WTC11 (cell line): ENCODE measurements around the gene R3HDML. TPM values are rescaled to one million over a fixed set of nuclear protein-coding genes. Genes with fewer than 3 reads are reported as not detected.

Source experiments
- ATAC-seq: fragments of 200-7000 bp; cut with Tn5 transposase; 2 replicates; pipeline ENCODE4 v1.10.0; 2021; ENCODE audit warnings: mild to moderate bottlenecking, moderate library complexity
- CTCF ChIA-PET: fragments of 300-600 bp; sonication (Branson Sonifier 250); formaldehyde crosslinking; loops from one replicate; lab custom pipeline; 2021; ENCODE audit warnings: antibody characterized with exemption; lab: Charles Lee
- POLR2A ChIA-PET: fragments of 350-600 bp; sonication (Branson Sonifier 250); formaldehyde crosslinking; loops from one replicate; lab custom pipeline; 2021; ENCODE audit warnings: antibody characterized with exemption; lab: Charles Lee
- DNase-seq: peaks from one replicate; pipeline ENCODE4 v3.0.0; 2021; ENCODE audit warnings: low spot score
- H3K27ac Mint-ChIP-seq: 2 replicates; pipeline ENCODE4 v1.8.0; 2021; ENCODE audit warnings: mixed read lengths
- H3K27me3 Mint-ChIP-seq: 2 replicates; pipeline ENCODE4 v1.8.0; 2021; ENCODE audit warnings: low read depth, mild to moderate bottlenecking, moderate library complexity, mixed read lengths
- H3K36me3 Mint-ChIP-seq: 2 replicates; pipeline ENCODE4 v1.8.0; 2021; ENCODE audit warnings: mixed read lengths
- H3K4me1 Mint-ChIP-seq: 2 replicates; pipeline ENCODE4 v1.8.0; 2022; ENCODE audit warnings: mixed read lengths
- H3K4me3 Mint-ChIP-seq: 2 replicates; pipeline ENCODE4 v1.8.0; 2021; ENCODE audit warnings: mild to moderate bottlenecking, moderate library complexity, mixed read lengths
- H3K9me3 Mint-ChIP-seq: 2 replicates; pipeline ENCODE4 v1.8.0; 2021; ENCODE audit warnings: mixed read lengths
- CREB1 ChIP-seq: sonication (generic); formaldehyde crosslinking; IDR thresholded peaks from 2 replicates; pipeline ENCODE4 v1.8.0; 2023; ENCODE audit warnings: mild to moderate bottlenecking, missing genetic modification reagents
- FOXJ3 ChIP-seq: sonication (generic); formaldehyde crosslinking; IDR thresholded peaks from 2 replicates; pipeline ENCODE4 v1.9.0; 2021; ENCODE audit warnings: missing genetic modification reagents, mild to moderate bottlenecking, borderline replicate concordance
- FOXP1 ChIP-seq: sonication (generic); formaldehyde crosslinking; IDR thresholded peaks from 2 replicates; pipeline ENCODE4 v1.8.0; 2022; ENCODE audit warnings: missing genetic modification reagents, mild to moderate bottlenecking, moderate library complexity, borderline replicate concordance
- GABPB1 ChIP-seq: sonication (generic); formaldehyde crosslinking; IDR thresholded peaks from 2 replicates; pipeline ENCODE4 v1.8.1; 2023; ENCODE audit warnings: mild to moderate bottlenecking, missing genetic modification reagents
- JUN ChIP-seq: sonication (generic); formaldehyde crosslinking; IDR thresholded peaks from 2 replicates; pipeline ENCODE4 v1.8.0; 2023; ENCODE audit warnings: mild to moderate bottlenecking, missing genetic modification reagents
- NR1H2 ChIP-seq: sonication (generic); formaldehyde crosslinking; IDR thresholded peaks from 2 replicates; pipeline ENCODE4 v1.9.0; 2021; ENCODE audit warnings: mild to moderate bottlenecking, moderate library complexity, missing genetic modification reagents
- SMAD4 ChIP-seq: sonication (generic); formaldehyde crosslinking; IDR thresholded peaks from 2 replicates; pipeline ENCODE4 v1.8.0; 2022; ENCODE audit warnings: mild to moderate bottlenecking, missing genetic modification reagents
- SP1 ChIP-seq: sonication (generic); formaldehyde crosslinking; conservative IDR thresholded peaks from 2 replicates; pipeline ENCODE4 v1.8.1; 2022; ENCODE audit warnings: missing genetic modification reagents
- ZNF121 ChIP-seq: sonication (generic); formaldehyde crosslinking; IDR thresholded peaks from 2 replicates; pipeline ENCODE4 v1.8.0; 2023; ENCODE audit warnings: missing genetic modification reagents
- ZNF219 ChIP-seq: sonication (generic); formaldehyde crosslinking; IDR thresholded peaks from 2 replicates; pipeline ENCODE4 v1.8.0; 2023; ENCODE audit warnings: missing genetic modification reagents, mild to moderate bottlenecking, borderline replicate concordance
- ZNF423 ChIP-seq: fragments of 250-450 bp; sonication (Bioruptor Pico); IDR thresholded peaks from 2 replicates; pipeline ENCODE4 v2.1.2; 2022; ENCODE audit warnings: mild to moderate bottlenecking, moderate library complexity
- total RNA-seq: library from RNA; stranded (reverse); gene quantifications from 3 replicates; pipeline ENCODE4 v1.2.3, GENCODE V29; 2021
- TF ChIP-seq, protein P1 (sequence below): sonication (generic); formaldehyde crosslinking; IDR thresholded peaks from 2 replicates; pipeline ENCODE4 v1.8.1; 2023; ENCODE audit warnings: mild to moderate bottlenecking, moderate library complexity, missing genetic modification reagents
- TF ChIP-seq, protein P2 (sequence below): sonication (generic); formaldehyde crosslinking; IDR thresholded peaks from 2 replicates; pipeline ENCODE4 v1.8.1; 2022; ENCODE audit warnings: mild to moderate bottlenecking, moderate library complexity, missing genetic modification reagents
- TF ChIP-seq, protein P3 (sequence below): sonication (generic); formaldehyde crosslinking; IDR thresholded peaks from 2 replicates; pipeline ENCODE4 v1.8.0; 2022; ENCODE audit warnings: missing genetic modification reagents
- TF ChIP-seq, protein P4 (sequence below): fragments of 250-450 bp; sonication (Bioruptor Pico); IDR thresholded peaks from 2 replicates; pipeline ENCODE4 v1.9.0; 2021; ENCODE audit warnings: moderate library complexity, mild to moderate bottlenecking, inconsistent platforms, borderline replicate concordance
- TF ChIP-seq, protein P5 (sequence below): fragments of 250-450 bp; sonication (Bioruptor Pico); conservative IDR thresholded peaks from 2 replicates; pipeline ENCODE4 v1.9.0; 2021; ENCODE audit warnings: mild to moderate bottlenecking
- TF ChIP-seq, protein P6 (sequence below): sonication (generic); formaldehyde crosslinking; IDR thresholded peaks from 2 replicates; pipeline ENCODE4 v1.8.1; 2023; ENCODE audit warnings: mild to moderate bottlenecking, missing genetic modification reagents
- TF ChIP-seq, protein P7 (sequence below): fragments of 250-450 bp; sonication (Bioruptor Pico); IDR thresholded peaks from 2 replicates; pipeline ENCODE4 v1.9.0; 2021; ENCODE audit warnings: mild to moderate bottlenecking
- TF ChIP-seq, protein P8 (sequence below): fragments of 250-450 bp; sonication (Bioruptor Pico); IDR thresholded peaks from 2 replicates; pipeline ENCODE4 v1.9.0; 2021; ENCODE audit warnings: mild to moderate bottlenecking, borderline replicate concordance

The R3HDML gene
- total RNA-seq, 1 experiment from 2014 or later: not detected

DNA sequence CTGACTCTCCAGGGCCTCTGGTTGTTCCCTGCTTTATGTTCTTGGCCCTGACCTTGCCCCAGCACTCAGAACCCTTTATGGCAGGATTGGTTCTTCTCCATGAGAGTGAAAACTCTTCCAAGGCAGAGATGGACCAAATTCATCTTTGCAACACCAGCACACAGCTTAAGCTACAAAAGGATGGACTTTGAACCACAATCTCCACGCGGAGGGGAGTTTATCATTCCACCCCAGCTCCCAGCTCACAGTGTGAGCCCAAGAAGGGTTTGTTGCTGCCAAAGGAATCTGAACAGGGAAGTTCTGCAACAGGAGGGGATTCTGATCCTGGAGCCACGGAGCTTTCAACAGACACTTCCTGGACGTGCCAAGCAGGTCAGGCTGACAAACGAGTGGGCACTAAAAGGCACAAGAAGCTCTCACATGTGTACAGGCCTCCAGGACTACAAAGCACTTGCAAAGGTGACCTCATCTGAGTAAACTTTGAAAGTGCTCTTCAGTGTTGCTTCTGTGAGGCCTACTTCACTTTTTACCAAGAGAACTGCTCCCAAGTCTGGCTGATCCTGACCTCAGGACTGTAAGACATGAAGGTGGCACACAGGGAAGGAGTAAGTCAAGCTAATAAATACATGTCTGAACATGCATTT, 34.7 kb upstream of the R3HDML start:
- H3K9me3 Mint-ChIP-seq: no peaks in the 10 kb centered on the region
- H3K27me3 Mint-ChIP-seq: no peaks in the 10 kb centered on the region; the same call in 1 of the 2 replicates
- H3K36me3 Mint-ChIP-seq: no peaks in the 10 kb centered on the region
- no peak overlapping the region for H3K27ac Mint-ChIP-seq
- DNase-seq (no peak), ATAC-seq (no peak)
- H3K4me1 Mint-ChIP-seq: no peaks in the 10 kb centered on the region
- POLR2A ChIA-PET: no interaction called here
- no peak for TF ChIP-seq NR1H2
- no peak for TF ChIP-seq ZNF219 (CRISPR knock-in tag)
- TF ChIP-seq, protein P1, sequence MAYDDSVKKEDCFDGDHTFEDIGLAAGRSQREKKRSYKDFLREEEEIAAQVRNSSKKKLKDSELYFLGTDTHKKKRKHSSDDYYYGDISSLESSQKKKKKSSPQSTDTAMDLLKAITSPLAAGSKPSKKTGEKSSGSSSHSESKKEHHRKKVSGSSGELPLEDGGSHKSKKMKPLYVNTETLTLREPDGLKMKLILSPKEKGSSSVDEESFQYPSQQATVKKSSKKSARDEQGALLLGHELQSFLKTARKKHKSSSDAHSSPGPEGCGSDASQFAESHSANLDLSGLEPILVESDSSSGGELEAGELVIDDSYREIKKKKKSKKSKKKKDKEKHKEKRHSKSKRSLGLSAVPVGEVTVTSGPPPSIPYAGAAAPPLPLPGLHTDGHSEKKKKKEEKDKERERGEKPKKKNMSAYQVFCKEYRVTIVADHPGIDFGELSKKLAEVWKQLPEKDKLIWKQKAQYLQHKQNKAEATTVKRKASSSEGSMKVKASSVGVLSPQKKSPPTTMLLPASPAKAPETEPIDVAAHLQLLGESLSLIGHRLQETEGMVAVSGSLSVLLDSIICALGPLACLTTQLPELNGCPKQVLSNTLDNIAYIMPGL: no peak
- TF ChIP-seq GABPB1 (CRISPR knock-in tag): peak; percentile 44; the same call in 1 of the 2 replicates
- CTCF ChIA-PET: no interaction called here
- no peak overlapping the region for H3K4me3 Mint-ChIP-seq

DNA sequence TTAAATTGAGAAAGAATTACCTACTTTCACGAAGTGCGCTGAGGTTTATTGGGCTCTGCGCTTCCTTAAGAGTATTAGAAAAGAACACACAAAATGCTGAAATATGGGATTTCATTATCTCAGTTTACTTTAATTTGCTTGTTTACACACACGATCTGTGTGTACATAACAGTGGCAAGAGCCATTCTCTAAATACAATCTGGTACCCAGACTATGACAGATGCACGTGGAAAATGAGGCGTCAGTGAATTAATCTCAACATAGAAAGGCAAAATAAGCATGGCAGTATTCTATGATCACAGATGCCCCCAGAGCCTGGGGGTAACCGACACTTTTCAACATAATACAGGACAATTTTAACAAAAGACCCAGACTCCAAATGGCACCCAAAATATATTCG, 34.1 kb upstream of the R3HDML start:
- no peaks in the 10 kb centered on the region for H3K4me1 Mint-ChIP-seq
- TF ChIP-seq, protein P2, sequence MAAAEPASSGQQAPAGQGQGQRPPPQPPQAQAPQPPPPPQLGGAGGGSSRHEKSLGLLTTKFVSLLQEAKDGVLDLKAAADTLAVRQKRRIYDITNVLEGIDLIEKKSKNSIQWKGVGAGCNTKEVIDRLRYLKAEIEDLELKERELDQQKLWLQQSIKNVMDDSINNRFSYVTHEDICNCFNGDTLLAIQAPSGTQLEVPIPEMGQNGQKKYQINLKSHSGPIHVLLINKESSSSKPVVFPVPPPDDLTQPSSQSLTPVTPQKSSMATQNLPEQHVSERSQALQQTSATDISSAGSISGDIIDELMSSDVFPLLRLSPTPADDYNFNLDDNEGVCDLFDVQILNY (CRISPR knock-in tag): no peak
- TF ChIP-seq CREB1 (CRISPR knock-in tag) (no peak), ZNF423 (CRISPR knock-in tag) (no peak), FOXP1 (CRISPR knock-in tag) (no peak), SP1 (CRISPR knock-in tag) (no peak), FOXJ3 (CRISPR knock-in tag) (no peak), SMAD4 (no peak), JUN (CRISPR knock-in tag) (no peak), ZNF121 (no peak)
- TF ChIP-seq, protein P3, sequence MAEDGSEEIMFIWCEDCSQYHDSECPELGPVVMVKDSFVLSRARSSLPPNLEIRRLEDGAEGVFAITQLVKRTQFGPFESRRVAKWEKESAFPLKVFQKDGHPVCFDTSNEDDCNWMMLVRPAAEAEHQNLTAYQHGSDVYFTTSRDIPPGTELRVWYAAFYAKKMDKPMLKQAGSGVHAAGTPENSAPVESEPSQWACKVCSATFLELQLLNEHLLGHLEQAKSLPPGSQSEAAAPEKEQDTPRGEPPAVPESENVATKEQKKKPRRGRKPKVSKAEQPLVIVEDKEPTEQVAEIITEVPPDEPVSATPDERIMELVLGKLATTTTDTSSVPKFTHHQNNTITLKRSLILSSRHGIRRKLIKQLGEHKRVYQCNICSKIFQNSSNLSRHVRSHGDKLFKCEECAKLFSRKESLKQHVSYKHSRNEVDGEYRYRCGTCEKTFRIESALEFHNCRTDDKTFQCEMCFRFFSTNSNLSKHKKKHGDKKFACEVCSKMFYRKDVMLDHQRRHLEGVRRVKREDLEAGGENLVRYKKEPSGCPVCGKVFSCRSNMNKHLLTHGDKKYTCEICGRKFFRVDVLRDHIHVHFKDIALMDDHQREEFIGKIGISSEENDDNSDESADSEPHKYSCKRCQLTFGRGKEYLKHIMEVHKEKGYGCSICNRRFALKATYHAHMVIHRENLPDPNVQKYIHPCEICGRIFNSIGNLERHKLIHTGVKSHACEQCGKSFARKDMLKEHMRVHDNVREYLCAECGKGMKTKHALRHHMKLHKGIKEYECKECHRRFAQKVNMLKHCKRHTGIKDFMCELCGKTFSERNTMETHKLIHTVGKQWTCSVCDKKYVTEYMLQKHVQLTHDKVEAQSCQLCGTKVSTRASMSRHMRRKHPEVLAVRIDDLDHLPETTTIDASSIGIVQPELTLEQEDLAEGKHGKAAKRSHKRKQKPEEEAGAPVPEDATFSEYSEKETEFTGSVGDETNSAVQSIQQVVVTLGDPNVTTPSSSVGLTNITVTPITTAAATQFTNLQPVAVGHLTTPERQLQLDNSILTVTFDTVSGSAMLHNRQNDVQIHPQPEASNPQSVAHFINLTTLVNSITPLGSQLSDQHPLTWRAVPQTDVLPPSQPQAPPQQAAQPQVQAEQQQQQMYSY (CRISPR knock-in tag): no peak
- TF ChIP-seq, protein P4, sequence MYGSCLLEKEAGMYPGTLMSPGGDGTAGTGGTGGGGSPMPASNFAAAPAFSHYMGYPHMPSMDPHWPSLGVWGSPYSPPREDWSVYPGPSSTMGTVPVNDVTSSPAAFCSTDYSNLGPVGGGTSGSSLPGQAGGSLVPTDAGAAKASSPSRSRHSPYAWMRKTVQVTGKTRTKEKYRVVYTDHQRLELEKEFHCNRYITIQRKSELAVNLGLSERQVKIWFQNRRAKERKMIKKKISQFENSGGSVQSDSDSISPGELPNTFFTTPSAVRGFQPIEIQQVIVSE (CRISPR knock-in tag): no peak
- TF ChIP-seq, protein P5, sequence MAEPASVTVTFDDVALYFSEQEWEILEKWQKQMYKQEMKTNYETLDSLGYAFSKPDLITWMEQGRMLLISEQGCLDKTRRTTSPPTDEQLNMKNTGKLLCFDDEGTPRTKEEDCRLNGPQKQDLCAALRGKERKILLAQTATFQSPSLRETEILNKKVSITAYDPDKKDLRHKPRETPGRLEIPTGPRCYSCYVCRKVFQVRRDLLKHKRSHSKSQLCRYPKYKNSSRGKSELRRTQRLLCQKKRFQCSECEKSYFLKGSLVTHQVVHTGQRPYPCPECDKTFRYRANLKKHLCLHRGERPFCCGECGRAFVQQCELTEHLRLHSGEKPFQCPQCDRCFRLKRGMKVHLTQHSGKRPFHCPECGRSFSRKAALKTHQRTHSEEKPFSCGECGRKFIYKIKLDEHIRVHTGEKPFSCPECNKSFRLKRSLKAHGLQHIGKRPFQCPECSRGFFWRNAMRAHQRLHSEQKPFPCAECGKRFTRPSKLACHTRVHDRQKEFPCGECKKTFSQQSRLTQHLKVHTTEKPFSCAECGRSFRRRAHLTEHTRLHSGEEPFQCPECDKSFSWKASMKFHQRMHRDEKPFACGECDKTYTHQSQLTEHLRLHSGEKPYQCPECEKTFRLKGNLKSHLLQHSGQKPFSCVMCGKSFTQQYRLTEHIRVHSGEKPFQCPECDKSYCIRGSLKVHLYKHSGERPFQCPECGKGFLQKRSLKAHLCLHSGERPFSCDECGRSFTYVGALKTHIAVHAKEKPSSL (CRISPR knock-in tag): no peak
- TF ChIP-seq, protein P6, sequence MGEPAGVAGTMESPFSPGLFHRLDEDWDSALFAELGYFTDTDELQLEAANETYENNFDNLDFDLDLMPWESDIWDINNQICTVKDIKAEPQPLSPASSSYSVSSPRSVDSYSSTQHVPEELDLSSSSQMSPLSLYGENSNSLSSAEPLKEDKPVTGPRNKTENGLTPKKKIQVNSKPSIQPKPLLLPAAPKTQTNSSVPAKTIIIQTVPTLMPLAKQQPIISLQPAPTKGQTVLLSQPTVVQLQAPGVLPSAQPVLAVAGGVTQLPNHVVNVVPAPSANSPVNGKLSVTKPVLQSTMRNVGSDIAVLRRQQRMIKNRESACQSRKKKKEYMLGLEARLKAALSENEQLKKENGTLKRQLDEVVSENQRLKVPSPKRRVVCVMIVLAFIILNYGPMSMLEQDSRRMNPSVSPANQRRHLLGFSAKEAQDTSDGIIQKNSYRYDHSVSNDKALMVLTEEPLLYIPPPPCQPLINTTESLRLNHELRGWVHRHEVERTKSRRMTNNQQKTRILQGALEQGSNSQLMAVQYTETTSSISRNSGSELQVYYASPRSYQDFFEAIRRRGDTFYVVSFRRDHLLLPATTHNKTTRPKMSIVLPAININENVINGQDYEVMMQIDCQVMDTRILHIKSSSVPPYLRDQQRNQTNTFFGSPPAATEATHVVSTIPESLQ: no peak
- TF ChIP-seq, protein P7, sequence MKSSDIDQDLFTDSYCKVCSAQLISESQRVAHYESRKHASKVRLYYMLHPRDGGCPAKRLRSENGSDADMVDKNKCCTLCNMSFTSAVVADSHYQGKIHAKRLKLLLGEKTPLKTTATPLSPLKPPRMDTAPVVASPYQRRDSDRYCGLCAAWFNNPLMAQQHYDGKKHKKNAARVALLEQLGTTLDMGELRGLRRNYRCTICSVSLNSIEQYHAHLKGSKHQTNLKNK (CRISPR knock-in tag): no peak
- TF ChIP-seq, protein P8, sequence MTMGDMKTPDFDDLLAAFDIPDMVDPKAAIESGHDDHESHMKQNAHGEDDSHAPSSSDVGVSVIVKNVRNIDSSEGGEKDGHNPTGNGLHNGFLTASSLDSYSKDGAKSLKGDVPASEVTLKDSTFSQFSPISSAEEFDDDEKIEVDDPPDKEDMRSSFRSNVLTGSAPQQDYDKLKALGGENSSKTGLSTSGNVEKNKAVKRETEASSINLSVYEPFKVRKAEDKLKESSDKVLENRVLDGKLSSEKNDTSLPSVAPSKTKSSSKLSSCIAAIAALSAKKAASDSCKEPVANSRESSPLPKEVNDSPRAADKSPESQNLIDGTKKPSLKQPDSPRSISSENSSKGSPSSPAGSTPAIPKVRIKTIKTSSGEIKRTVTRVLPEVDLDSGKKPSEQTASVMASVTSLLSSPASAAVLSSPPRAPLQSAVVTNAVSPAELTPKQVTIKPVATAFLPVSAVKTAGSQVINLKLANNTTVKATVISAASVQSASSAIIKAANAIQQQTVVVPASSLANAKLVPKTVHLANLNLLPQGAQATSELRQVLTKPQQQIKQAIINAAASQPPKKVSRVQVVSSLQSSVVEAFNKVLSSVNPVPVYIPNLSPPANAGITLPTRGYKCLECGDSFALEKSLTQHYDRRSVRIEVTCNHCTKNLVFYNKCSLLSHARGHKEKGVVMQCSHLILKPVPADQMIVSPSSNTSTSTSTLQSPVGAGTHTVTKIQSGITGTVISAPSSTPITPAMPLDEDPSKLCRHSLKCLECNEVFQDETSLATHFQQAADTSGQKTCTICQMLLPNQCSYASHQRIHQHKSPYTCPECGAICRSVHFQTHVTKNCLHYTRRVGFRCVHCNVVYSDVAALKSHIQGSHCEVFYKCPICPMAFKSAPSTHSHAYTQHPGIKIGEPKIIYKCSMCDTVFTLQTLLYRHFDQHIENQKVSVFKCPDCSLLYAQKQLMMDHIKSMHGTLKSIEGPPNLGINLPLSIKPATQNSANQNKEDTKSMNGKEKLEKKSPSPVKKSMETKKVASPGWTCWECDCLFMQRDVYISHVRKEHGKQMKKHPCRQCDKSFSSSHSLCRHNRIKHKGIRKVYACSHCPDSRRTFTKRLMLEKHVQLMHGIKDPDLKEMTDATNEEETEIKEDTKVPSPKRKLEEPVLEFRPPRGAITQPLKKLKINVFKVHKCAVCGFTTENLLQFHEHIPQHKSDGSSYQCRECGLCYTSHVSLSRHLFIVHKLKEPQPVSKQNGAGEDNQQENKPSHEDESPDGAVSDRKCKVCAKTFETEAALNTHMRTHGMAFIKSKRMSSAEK (CRISPR knock-in tag): no peak

More for the DNA sequence above, 34.1 kb upstream of the R3HDML start:
- ChIA-PET POLR2A (no interaction called here), CTCF (no interaction called here)
- Mint-ChIP-seq H3K4me3 (no peak overlapping the region), H3K9me3 (no peaks in the 10 kb centered on the region), H3K27me3 (no peaks in the 10 kb centered on the region; the same call in 1 of the 2 replicates), H3K36me3 (no peaks in the 10 kb centered on the region), H3K27ac (no peak overlapping the region)
- ATAC-seq (no peak), DNase-seq (no peak)
